Ovary (tissue), 9 donors: Measurements from ENCODE around the gene ANKRD29. TPM values are rescaled to one million over a fixed set of nuclear protein-coding genes. Genes with fewer than 3 reads are reported as not detected.

Experiments
- DNase-seq, 5 donors: peaks; one replicate each; pipeline ENCODE4 v3.0.0-alpha.2; 2019 to 2020
- H3K27ac ChIP-seq, 2 donors: fragments of 200-600 bp; one replicate each; pipeline versions ENCODE4 v1.5.1 to v1.8.0; 2019 to 2022
- H3K27me3 ChIP-seq: fragments of 200-600 bp; one replicate; pipeline ENCODE4 v1.8.0; 2022
- H3K36me3 ChIP-seq: fragments of 200-600 bp; sonication (generic); one replicate; pipeline ENCODE4 v1.5.1; 2019
- H3K4me1 ChIP-seq: one replicate; pipeline ENCODE4 v1.8.1; 2013; ENCODE audit warnings: mild to moderate bottlenecking, moderate library complexity; ENCODE audit not compliant: insufficient read depth
- H3K4me3 ChIP-seq: fragments of 200-600 bp; sonication (generic); one replicate; pipeline ENCODE4 v1.5.1; 2017
- H3K9me3 ChIP-seq, 2 donors: fragments of 200-600 bp in 1 of 2; sonication (generic) in 1 of 2; one replicate each; pipeline versions ENCODE4 v1.5.1 to v1.8.1; 2013 to 2019; ENCODE audit warnings: mild to moderate bottlenecking in 1 of 2, moderate library complexity in 1 of 2
- EP300 ChIP-seq: sonication (generic); formaldehyde crosslinking; IDR thresholded peaks from one replicate; pipeline ENCODE4 v1.6.1; 2017; ENCODE audit warnings: antibody characterized with exemption
- POLR2A ChIP-seq: fragments of 450-650 bp; IDR thresholded peaks from one replicate; pipeline ENCODE4 v1.6.1; 2017; ENCODE audit warnings: antibody characterized with exemption, mild to moderate bottlenecking, moderate library complexity
- WGBS, 3 donors: extraction: QIAGEN DNeasy Blood & Tissue Kit in 1 of 3; methylation state at CpG; one replicate each; pipeline versions ENCODE4 v1.1.5 to v1.1.7; 2013 to 2017; 5-methylcytosine and 5-hydroxymethylcytosine counted together
- intact Hi-C, 4 donors: fragments of 100-400 bp; cut with DNase I; formaldehyde crosslinking; loops; one replicate each; pipeline versions ENCODE4 v1.11.0 to v1.15.1; 2022 to 2023
- polyA plus RNA-seq, 2 donors: library from polyadenylated mRNA; stranded (reverse); fragments of 200-250 nt in 1 of 2; fragments of 350-450 nt in 1 of 2; fragmentation: Illumina TruSeq in 1 of 2; extraction: RNeasy Lipid Tissue Mini Kit (QIAGEN cat#74804) in 1 of 2; gene quantifications; one replicate each; pipeline ENCODE4 v1.2.3, GENCODE V29; 2013 to 2014
- total RNA-seq, 7 donors: library from RNA; depleted of rRNA in 2 of 7; stranded (reverse); fragments of >200 nt in 2 of 7; fragmentation: NEBNext Ultra II Directional in 3 of 7; extraction: Animal tissue kit (Norgen Biotek cat#: 25700) in 3 of 7; gene quantifications; one replicate each; pipeline versions ENCODE4 v1.1.0 to v1.2.4, GENCODE V29; 2016 to 2023
- TF ChIP-seq, protein P1 (sequence below), 3 donors: fragments of 450-650 bp in 2 of 3; fragments of 200-600 bp in 1 of 3; IDR thresholded peaks; one replicate each; pipeline versions ENCODE4 v1.5.1 to v1.8.0; 2016 to 2022; ENCODE audit warnings: antibody characterized with exemption in 3 of 3, mild to moderate bottlenecking in 1 of 3
- donor health status: DM: no; HTN: no; CAD: no; lungs with moderate emphysema.
- donor health status: DM: no; HTN: no; CAD: no.
- donor health status: Bipolar disorder and iron deficiency.
- donor health status: DM: yes; HTN: yes; CAD: no.
- donor health status: DM: no; HTN: no; CAD: no.
- donor health status: DM: yes; HTN: yes; CAD: no.

Gene ANKRD29
- total and polyA plus RNA-seq, 9 donors, result 14.6 to 25.7 (median 17.6) TPM

GRCh38 chr18:23592911-23593310, 69.8 kb downstream of the ANKRD29 start:
- no peaks in the 10 kb centered on the region for H3K27me3 ChIP-seq
- WGBS, 3 donors, result 94 to 98% (median 97%) methylated on average over 2 of the region's 2 CpGs

DNA sequence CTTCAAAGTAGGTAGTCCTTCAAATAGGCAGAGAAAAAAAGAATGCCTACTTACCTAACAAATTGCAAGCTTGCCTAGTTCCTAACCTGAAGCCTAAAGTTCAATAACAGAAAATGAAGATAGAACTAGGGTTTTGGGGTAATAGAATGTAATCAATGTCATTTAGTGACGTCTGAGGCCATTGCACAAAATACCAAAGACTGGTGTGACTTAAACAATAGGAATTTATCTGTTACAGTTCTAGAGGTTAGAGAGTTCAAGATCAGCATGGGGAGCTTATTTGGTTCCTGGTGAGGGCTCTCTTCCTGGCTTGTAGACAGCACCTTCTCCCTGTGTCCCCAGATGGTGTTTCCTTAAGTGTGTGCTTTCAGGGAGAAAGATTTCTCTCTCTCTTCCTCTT, 71.7 kb downstream of the ANKRD29 start:
- TF ChIP-seq, protein P1, sequence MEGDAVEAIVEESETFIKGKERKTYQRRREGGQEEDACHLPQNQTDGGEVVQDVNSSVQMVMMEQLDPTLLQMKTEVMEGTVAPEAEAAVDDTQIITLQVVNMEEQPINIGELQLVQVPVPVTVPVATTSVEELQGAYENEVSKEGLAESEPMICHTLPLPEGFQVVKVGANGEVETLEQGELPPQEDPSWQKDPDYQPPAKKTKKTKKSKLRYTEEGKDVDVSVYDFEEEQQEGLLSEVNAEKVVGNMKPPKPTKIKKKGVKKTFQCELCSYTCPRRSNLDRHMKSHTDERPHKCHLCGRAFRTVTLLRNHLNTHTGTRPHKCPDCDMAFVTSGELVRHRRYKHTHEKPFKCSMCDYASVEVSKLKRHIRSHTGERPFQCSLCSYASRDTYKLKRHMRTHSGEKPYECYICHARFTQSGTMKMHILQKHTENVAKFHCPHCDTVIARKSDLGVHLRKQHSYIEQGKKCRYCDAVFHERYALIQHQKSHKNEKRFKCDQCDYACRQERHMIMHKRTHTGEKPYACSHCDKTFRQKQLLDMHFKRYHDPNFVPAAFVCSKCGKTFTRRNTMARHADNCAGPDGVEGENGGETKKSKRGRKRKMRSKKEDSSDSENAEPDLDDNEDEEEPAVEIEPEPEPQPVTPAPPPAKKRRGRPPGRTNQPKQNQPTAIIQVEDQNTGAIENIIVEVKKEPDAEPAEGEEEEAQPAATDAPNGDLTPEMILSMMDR (IDR thresholded peaks at IDR 0.05), result no peak
- TF ChIP-seq EP300, result no peak
- TF ChIP-seq POLR2A, result no peak
- 0 to 79% (median 33%) methylated on average over 1 of the region's 1 CpG for WGBS, 3 donors
- H3K27ac ChIP-seq, result no peak overlapping the region
- H3K9me3 ChIP-seq, result no peaks in the 10 kb centered on the region
- H3K27me3 ChIP-seq, result no peaks in the 10 kb centered on the region
- no peaks in the 10 kb centered on the region for H3K4me1 ChIP-seq
- intact Hi-C loops, result no loop called here
- H3K36me3 ChIP-seq, result no peaks in the 10 kb centered on the region
- H3K4me3 ChIP-seq, result no peak overlapping the region
- no peak for DNase-seq

More at GRCh38 chr18:23592911-23593310, 69.8 kb downstream of the ANKRD29 start:
- TF ChIP-seq EP300 (no peak), POLR2A (no peak)
- TF ChIP-seq, protein P1 (IDR thresholded peaks at IDR 0.05), result no peak
- H3K27ac ChIP-seq, result no peak overlapping the region
- no peaks in the 10 kb centered on the region for H3K36me3 ChIP-seq
- intact Hi-C loops, result no loop called here
- DNase-seq, result no peak
- no peak overlapping the region for H3K4me3 ChIP-seq
- no peaks in the 10 kb centered on the region for H3K4me1 ChIP-seq
- no peaks in the 10 kb centered on the region for H3K9me3 ChIP-seq

GRCh38 chr18:23588836-23589560, 73.7 kb downstream of the ANKRD29 start:
- TF ChIP-seq POLR2A (no peak), EP300 (no peak)
- TF ChIP-seq, protein P1 (IDR thresholded peaks at IDR 0.05), result no peak
- Histone ChIP-seq H3K4me1 (no peaks in the 10 kb centered on the region), H3K4me3 (no peak overlapping the region), H3K27ac (no peak overlapping the region), H3K27me3 (no peaks in the 10 kb centered on the region), H3K9me3 (no peaks in the 10 kb centered on the region), H3K36me3 (no peaks in the 10 kb centered on the region)
- intact Hi-C loops, result loop anchor here in 3 of 4 donors (5.0 to 10.0 kb wide), 3 partner anchors 72 to 87 kb away; partner anchors contain the start of gene RMC1 (in 1 of the 3)
- DNase-seq, result no peak
- 79 to 88% (median 85%) methylated on average over 11 of the region's 11 CpGs for WGBS, 3 donors

- Histone ChIP-seq H3K27ac (peak overlapping the region in 1 of 2 donors; percentile 98), H3K9me3 (no peaks in the 10 kb centered on the region), H3K4me3 (peak overlapping the region; percentile 86), H3K36me3 (no peaks in the 10 kb centered on the region), H3K4me1 (no peaks in the 10 kb centered on the region), H3K27me3 (no peaks in the 10 kb centered on the region)
- TF ChIP-seq POLR2A, result no peak
- intact Hi-C loops, result loop anchor here (2.0 to 10.0 kb wide), 5 partner anchors 70 to 85 kb away; partner anchors contain the start of gene RMC1 (in 2 of the 4)
- WGBS, 3 donors, result 27 to 44% (median 35%) methylated on average over 7 of the region's 7 CpGs
- no peak for DNase-seq
Observed at GRCh38 chr18:23587220-23587642, 75.5 kb downstream of the ANKRD29 start.
